Stomach (tissue), 4 donors: Measurements from ENCODE around the gene MCF2L2.

ENCODE experiments used
- EP300 ChIP-seq: sonication (generic); formaldehyde crosslinking; IDR thresholded peaks from one replicate; pipeline ENCODE4 v1.6.1; 2017; ENCODE audit warnings: antibody characterized with exemption
- POLR2A ChIP-seq, 4 donors: fragments of 450-650 bp; IDR thresholded peaks; one replicate each; pipeline ENCODE4 v1.6.1; 2016; ENCODE audit warnings: antibody characterized with exemption in 4 of 4, control low read depth in 2 of 4, mild to moderate bottlenecking in 1 of 4, moderate library complexity in 1 of 4
- POLR2AphosphoS5 ChIP-seq, 3 donors: sonication (generic); formaldehyde crosslinking; IDR thresholded peaks; one replicate each; pipeline ENCODE4 v1.6.1; 2016; ENCODE audit warnings: antibody characterized with exemption in 3 of 3
- TF ChIP-seq, protein P1 (sequence below), 7 experiments: fragments of 450-650 bp in 4 of 7; fragments of 200-600 bp in 3 of 7; sonication (generic) in 3 of 7; IDR thresholded peaks; one replicate each; pipeline ENCODE4 v1.5.1; 2016 to 2019; ENCODE audit warnings: antibody characterized with exemption in 7 of 7, control low read depth in 2 of 7, mild to moderate bottlenecking in 1 of 7

DNA sequence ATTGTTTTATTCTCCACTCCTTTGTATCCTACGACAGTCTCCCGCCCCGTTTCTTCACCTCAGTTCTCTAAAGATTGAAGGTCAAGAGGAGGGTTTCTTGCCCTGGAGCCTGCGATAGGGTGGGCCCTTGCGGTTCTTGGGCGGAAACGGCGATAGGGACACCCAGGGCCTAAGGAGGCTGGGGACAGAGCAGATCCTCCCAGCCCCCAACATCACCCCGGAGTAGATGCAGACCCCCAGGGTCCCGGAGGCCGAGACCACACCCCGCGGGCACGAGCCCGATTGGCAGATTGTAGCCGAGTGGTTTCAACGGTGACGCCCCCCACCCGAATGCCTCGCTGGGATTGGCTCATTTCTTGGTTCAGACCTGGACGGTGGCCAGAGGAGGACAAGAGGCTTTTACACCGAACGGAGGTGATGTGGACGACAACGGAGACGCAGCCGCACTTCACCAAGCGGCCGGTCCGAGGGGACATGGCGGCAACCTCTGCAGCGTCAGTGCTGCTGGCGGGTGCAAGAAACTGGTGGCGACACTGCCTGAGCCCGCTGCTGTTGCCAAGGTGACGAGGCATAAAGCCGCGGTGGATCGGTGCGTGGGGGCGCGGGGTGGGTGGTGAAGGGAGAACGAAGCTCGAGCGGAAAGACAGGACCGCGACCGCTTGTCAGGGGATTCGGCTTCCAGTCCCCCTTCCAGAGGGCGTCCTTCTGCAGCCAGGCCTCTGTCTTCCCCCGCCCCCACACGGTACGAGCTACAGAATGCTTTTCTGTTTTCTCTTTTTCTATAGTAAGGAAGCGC, 19.0 kb upstream of the MCF2L2 start:
- TF ChIP-seq, protein P1, sequence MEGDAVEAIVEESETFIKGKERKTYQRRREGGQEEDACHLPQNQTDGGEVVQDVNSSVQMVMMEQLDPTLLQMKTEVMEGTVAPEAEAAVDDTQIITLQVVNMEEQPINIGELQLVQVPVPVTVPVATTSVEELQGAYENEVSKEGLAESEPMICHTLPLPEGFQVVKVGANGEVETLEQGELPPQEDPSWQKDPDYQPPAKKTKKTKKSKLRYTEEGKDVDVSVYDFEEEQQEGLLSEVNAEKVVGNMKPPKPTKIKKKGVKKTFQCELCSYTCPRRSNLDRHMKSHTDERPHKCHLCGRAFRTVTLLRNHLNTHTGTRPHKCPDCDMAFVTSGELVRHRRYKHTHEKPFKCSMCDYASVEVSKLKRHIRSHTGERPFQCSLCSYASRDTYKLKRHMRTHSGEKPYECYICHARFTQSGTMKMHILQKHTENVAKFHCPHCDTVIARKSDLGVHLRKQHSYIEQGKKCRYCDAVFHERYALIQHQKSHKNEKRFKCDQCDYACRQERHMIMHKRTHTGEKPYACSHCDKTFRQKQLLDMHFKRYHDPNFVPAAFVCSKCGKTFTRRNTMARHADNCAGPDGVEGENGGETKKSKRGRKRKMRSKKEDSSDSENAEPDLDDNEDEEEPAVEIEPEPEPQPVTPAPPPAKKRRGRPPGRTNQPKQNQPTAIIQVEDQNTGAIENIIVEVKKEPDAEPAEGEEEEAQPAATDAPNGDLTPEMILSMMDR (IDR thresholded peaks at IDR 0.05): no peak
- TF ChIP-seq POLR2AphosphoS5 (IDR thresholded peaks at IDR 0.05): peak in 2 of 3 donors; percentile 66 to 68
- no peak for TF ChIP-seq POLR2A (IDR thresholded peaks at IDR 0.05)
- no peak for TF ChIP-seq EP300
